Body of pancreas (tissue), 4 donors: ENCODE data around the gene CHTF8.

ENCODE experiments used
- POLR2A ChIP-seq, 3 donors: fragments of 450-650 bp; IDR thresholded peaks; one replicate each; pipeline ENCODE4 v1.6.1; 2016; ENCODE audit warnings: antibody characterized with exemption in 3 of 3, mild to moderate bottlenecking in 2 of 3
- TF ChIP-seq, protein P1 (sequence below), 7 experiments: fragments of 450-650 bp in 4 of 7; fragments of 200-600 bp in 3 of 7; sonication (generic) in 3 of 7; IDR thresholded peaks; one replicate each; pipeline ENCODE4 v1.5.1; 2016 to 2019; ENCODE audit warnings: antibody characterized with exemption in 7 of 7

GRCh38 chr16:69083306-69083941 is 49.0 kb downstream of the CHTF8 start:
- TF ChIP-seq, protein P1, sequence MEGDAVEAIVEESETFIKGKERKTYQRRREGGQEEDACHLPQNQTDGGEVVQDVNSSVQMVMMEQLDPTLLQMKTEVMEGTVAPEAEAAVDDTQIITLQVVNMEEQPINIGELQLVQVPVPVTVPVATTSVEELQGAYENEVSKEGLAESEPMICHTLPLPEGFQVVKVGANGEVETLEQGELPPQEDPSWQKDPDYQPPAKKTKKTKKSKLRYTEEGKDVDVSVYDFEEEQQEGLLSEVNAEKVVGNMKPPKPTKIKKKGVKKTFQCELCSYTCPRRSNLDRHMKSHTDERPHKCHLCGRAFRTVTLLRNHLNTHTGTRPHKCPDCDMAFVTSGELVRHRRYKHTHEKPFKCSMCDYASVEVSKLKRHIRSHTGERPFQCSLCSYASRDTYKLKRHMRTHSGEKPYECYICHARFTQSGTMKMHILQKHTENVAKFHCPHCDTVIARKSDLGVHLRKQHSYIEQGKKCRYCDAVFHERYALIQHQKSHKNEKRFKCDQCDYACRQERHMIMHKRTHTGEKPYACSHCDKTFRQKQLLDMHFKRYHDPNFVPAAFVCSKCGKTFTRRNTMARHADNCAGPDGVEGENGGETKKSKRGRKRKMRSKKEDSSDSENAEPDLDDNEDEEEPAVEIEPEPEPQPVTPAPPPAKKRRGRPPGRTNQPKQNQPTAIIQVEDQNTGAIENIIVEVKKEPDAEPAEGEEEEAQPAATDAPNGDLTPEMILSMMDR (IDR thresholded peaks at IDR 0.05), result peak in 1 of 7 experiments; percentile 23
- no peak for TF ChIP-seq POLR2A (IDR thresholded peaks at IDR 0.05)
